ENCODE measurements around the gene IRF7. TPM values are rescaled to one million over a fixed set of nuclear protein-coding genes. Genes with fewer than 3 reads are reported as not detected.

The IRF7 gene
- total and polyA plus RNA-seq, 9 donors: 0.28 to 59.1 (median 17.1) TPM

- WGBS, 3 donors: 85 to 89% (median 87%) methylated on average over 12 to 18 of the region's 18 CpGs
- Histone ChIP-seq H3K4me1 (ENCODE audit: insufficient read depth) (peaks cover 8% of the 10 kb centered on the region), H3K9me3 (no peaks in the 10 kb centered on the region), H3K27me3 (no peaks in the 10 kb centered on the region), H3K4me3 (no peak overlapping the region), H3K36me3 (no peaks in the 10 kb centered on the region), H3K27ac (no peak overlapping the region)
- no peak for TF ChIP-seq POLR2A (IDR thresholded peaks at IDR 0.05)
- TF ChIP-seq CTCF (IDR thresholded peaks at IDR 0.05): no peak
- TF ChIP-seq EP300 (IDR thresholded peaks at IDR 0.05): no peak
- intact Hi-C loops (cut with DNase I): loop anchor here in 1 of 4 donors (5.0 kb wide), 1 partner anchor 1264 kb away; no protein-coding TSS in a partner anchor
- peak in 1 of 5 donors; percentile 24 for DNase-seq
Measured at GRCh38 chr11:563066-563811, 52.5 kb downstream of the IRF7 start.

MicroRNA genes within 50 kb of the gene (microRNA counts, 767-probe panel; counts per million panel counts)
- 530 counts per million, percentile 78 among the panel's probes with 10 or more counts for microRNA hsa-miR-210

Small RNAs within 50 kb of the gene (microRNA-seq; reads per million reads assigned to microRNA genes)
- 91.1 to 191 (median 105) reads per million in 3 donors for gene MIR210

Small RNAs within 50 kb of the gene (small RNA-seq; reads per million reads assigned to genes)
- gene MIR210: 4.3 reads per million, percentile 79 among the genes with 10 or more reads in this experiment

Other genes starting within 250 kb of the IRF7 start
- 10 to 100 TPM; 14.7 to 90.3 (median 52.5) TPM for gene B4GALNT4, start 246.5 kb downstream of the IRF7 start, total RNA-seq
- 10 to 100 TPM in 1 of 2 donors, 1 to 10 TPM in 1; 1.3 to 58.1 TPM for gene B4GALNT4, start 246.5 kb downstream of the IRF7 start, polyA plus RNA-seq
- gene PKP3, start 221.7 kb downstream of the IRF7 start, total RNA-seq: 10 to 100 TPM in 1 of 7 donors, 1 to 10 TPM in 4, under 1 TPM in 2; 0.30 to 56.8 (median 3.4) TPM
- under 1 TPM in 1 of 2 donors, not detected in 1; 0.21 TPM for gene PKP3, start 221.7 kb downstream of the IRF7 start, polyA plus RNA-seq
- 10 to 100 TPM; 15.0 to 52.6 (median 27.5) TPM for gene SIGIRR, start 201.0 kb downstream of the IRF7 start, total RNA-seq
- 10 to 100 TPM in 1 of 2 donors, 1 to 10 TPM in 1; 1.5 to 39.5 TPM for gene SIGIRR, start 201.0 kb downstream of the IRF7 start, polyA plus RNA-seq
- gene ANO9, start 173.9 kb downstream of the IRF7 start, total RNA-seq: 10 to 100 TPM in 1 of 7 donors, 1 to 10 TPM in 2, under 1 TPM in 4; 0.15 to 11.4 (median 0.82) TPM
- under 1 TPM; 0.12 to 0.31 TPM for gene ANO9, start 173.9 kb downstream of the IRF7 start, polyA plus RNA-seq
- 10 to 100 TPM; 34.4 to 56.5 (median 42.7) TPM for gene PTDSS2, start 165.7 kb downstream of the IRF7 start, total RNA-seq
- 10 to 100 TPM; 17.1 to 38.6 TPM for gene PTDSS2, start 165.7 kb downstream of the IRF7 start, polyA plus RNA-seq
- gene RNH1, start 108.7 kb downstream of the IRF7 start, total RNA-seq: 100 to 1,000 TPM; 105 to 233 (median 169) TPM
- gene RNH1, start 108.7 kb downstream of the IRF7 start, polyA plus RNA-seq: 100 to 1,000 TPM in 1 of 2 donors, 10 to 100 TPM in 1; 17.4 to 147 TPM
- 10 to 100 TPM; 21.3 to 49.6 (median 36.3) TPM for gene HRAS, start 80.4 kb downstream of the IRF7 start, total RNA-seq
- 10 to 100 TPM in 1 of 2 donors, 1 to 10 TPM in 1; 4.3 to 38.0 TPM for gene HRAS, start 80.4 kb downstream of the IRF7 start, polyA plus RNA-seq
- 1 to 10 TPM in 6 of 7 donors, under 1 TPM in 1; 0.60 to 6.2 (median 2.0) TPM for gene LRRC56, start 78.4 kb downstream of the IRF7 start, total RNA-seq
- 1 to 10 TPM in 1 of 2 donors, not detected in 1; 2.1 TPM for gene LRRC56, start 78.4 kb downstream of the IRF7 start, polyA plus RNA-seq
- gene LMNTD2, start 55.2 kb downstream of the IRF7 start, total RNA-seq: 1 to 10 TPM in 5 of 7 donors, under 1 TPM in 2; 0.70 to 7.6 (median 1.2) TPM
- gene LMNTD2, start 55.2 kb downstream of the IRF7 start, polyA plus RNA-seq: 1 to 10 TPM in 1 of 2 donors, not detected in 1; 1.1 TPM
- 100 to 1,000 TPM in 1 of 7 donors, 10 to 100 TPM in 2, 1 to 10 TPM in 4; 4.7 to 163 (median 9.5) TPM for gene RASSF7, start 55.0 kb downstream of the IRF7 start, total RNA-seq
- 1 to 10 TPM in 1 of 2 donors, not detected in 1; 7.4 TPM for gene RASSF7, start 55.0 kb downstream of the IRF7 start, polyA plus RNA-seq
- 10 to 100 TPM; 15.5 to 34.2 (median 31.0) TPM for gene PHRF1, start 39.5 kb downstream of the IRF7 start, total RNA-seq
- gene PHRF1, start 39.5 kb downstream of the IRF7 start, polyA plus RNA-seq: 10 to 100 TPM in 1 of 2 donors, 1 to 10 TPM in 1; 3.8 to 21.3 TPM
- gene CDHR5, start 9.0 kb upstream of the IRF7 start, total RNA-seq: 1 to 10 TPM in 1 of 7 donors, under 1 TPM in 2, not detected in 4; 0.20 to 2.3 (median 0.22) TPM
- under 1 TPM in 1 of 2 donors, not detected in 1; 0.07 TPM for gene CDHR5, start 9.0 kb upstream of the IRF7 start, polyA plus RNA-seq
- not detected for gene SCT, start 11.2 kb upstream of the IRF7 start, total RNA-seq
- under 1 TPM in 1 of 2 donors, not detected in 1; 0.68 TPM for gene SCT, start 11.2 kb upstream of the IRF7 start, polyA plus RNA-seq
- 1 to 10 TPM in 5 of 7 donors, under 1 TPM in 2; 0.57 to 3.3 (median 1.7) TPM for gene DRD4, start 21.3 kb upstream of the IRF7 start, total RNA-seq
- under 1 TPM in 1 of 2 donors, not detected in 1; 0.63 TPM for gene DRD4, start 21.3 kb upstream of the IRF7 start, polyA plus RNA-seq
- gene DEAF1, start 79.3 kb upstream of the IRF7 start, total RNA-seq: 10 to 100 TPM; 15.5 to 43.4 (median 34.1) TPM
- 10 to 100 TPM; 10.2 to 23.9 TPM for gene DEAF1, start 79.3 kb upstream of the IRF7 start, polyA plus RNA-seq
- 10 to 100 TPM; 15.4 to 38.0 (median 30.5) TPM for gene TMEM80, start 79.9 kb upstream of the IRF7 start, total RNA-seq
- gene TMEM80, start 79.9 kb upstream of the IRF7 start, polyA plus RNA-seq: 10 to 100 TPM; 28.9 to 37.6 TPM
- 10 to 100 TPM; 20.6 to 57.9 (median 34.2) TPM for gene EPS8L2, start 90.3 kb upstream of the IRF7 start, total RNA-seq
- gene EPS8L2, start 90.3 kb upstream of the IRF7 start, polyA plus RNA-seq: 10 to 100 TPM in 1 of 2 donors, 1 to 10 TPM in 1; 5.9 to 17.4 TPM
- 100 to 1,000 TPM in 6 of 7 donors, 10 to 100 TPM in 1; 75.0 to 134 (median 117) TPM for gene TALDO1, start 131.5 kb upstream of the IRF7 start, total RNA-seq
- gene TALDO1, start 131.5 kb upstream of the IRF7 start, polyA plus RNA-seq: 100 to 1,000 TPM in 1 of 2 donors, 10 to 100 TPM in 1; 76.8 to 103 TPM
- 10 to 100 TPM; 14.7 to 79.8 (median 59.9) TPM for gene GATD1, start 161.5 kb upstream of the IRF7 start, total RNA-seq
- gene GATD1, start 161.5 kb upstream of the IRF7 start, polyA plus RNA-seq: 10 to 100 TPM in 1 of 2 donors, 1 to 10 TPM in 1; 9.4 to 52.1 TPM
- under 1 TPM in 1 of 7 donors, not detected in 6; 0.15 TPM for gene CEND1, start 174.1 kb upstream of the IRF7 start, total RNA-seq
- under 1 TPM in 1 of 2 donors, not detected in 1; 0.07 TPM for gene CEND1, start 174.1 kb upstream of the IRF7 start, polyA plus RNA-seq
- gene SLC25A22, start 182.3 kb upstream of the IRF7 start, total RNA-seq: 10 to 100 TPM in 6 of 7 donors, 1 to 10 TPM in 1; 6.6 to 23.3 (median 16.7) TPM
- gene SLC25A22, start 182.3 kb upstream of the IRF7 start, polyA plus RNA-seq: 10 to 100 TPM in 1 of 2 donors, under 1 TPM in 1; 0.42 to 11.3 TPM
- gene PIDD1, start 189.3 kb upstream of the IRF7 start, total RNA-seq: 10 to 100 TPM; 10.1 to 18.1 (median 14.1) TPM
- gene PIDD1, start 189.3 kb upstream of the IRF7 start, polyA plus RNA-seq: 10 to 100 TPM in 1 of 2 donors, under 1 TPM in 1; 0.23 to 14.0 TPM
- 1,000 to 10,000 TPM in 5 of 7 donors, 100 to 1,000 TPM in 2; 901 to 4,238 (median 3,176) TPM for gene RPLP2, start 194.0 kb upstream of the IRF7 start, total RNA-seq
- gene RPLP2, start 194.0 kb upstream of the IRF7 start, polyA plus RNA-seq: 1,000 to 10,000 TPM in 1 of 2 donors, 100 to 1,000 TPM in 1; 237 to 2,243 TPM
- gene PNPLA2, start 203.0 kb upstream of the IRF7 start, total RNA-seq: 10 to 100 TPM; 33.0 to 98.2 (median 83.0) TPM
- gene PNPLA2, start 203.0 kb upstream of the IRF7 start, polyA plus RNA-seq: 10 to 100 TPM; 12.9 to 91.5 TPM
- gene CRACR2B, start 212.0 kb upstream of the IRF7 start, total RNA-seq: 1 to 10 TPM; 1.2 to 6.5 (median 3.9) TPM
- gene CRACR2B, start 212.0 kb upstream of the IRF7 start, polyA plus RNA-seq: 1 to 10 TPM in 1 of 2 donors, under 1 TPM in 1; 0.18 to 5.0 TPM
- 100 to 1,000 TPM in 6 of 7 donors, 10 to 100 TPM in 1; 32.9 to 243 (median 176) TPM for gene CD151, start 217.0 kb upstream of the IRF7 start, total RNA-seq
- gene CD151, start 217.0 kb upstream of the IRF7 start, polyA plus RNA-seq: 100 to 1,000 TPM in 1 of 2 donors, 10 to 100 TPM in 1; 46.3 to 168 TPM
- 10 to 100 TPM; 26.8 to 89.3 (median 62.7) TPM for gene POLR2L, start 226.6 kb upstream of the IRF7 start, total RNA-seq
- 10 to 100 TPM in 1 of 2 donors, 1 to 10 TPM in 1; 4.9 to 67.3 TPM for gene POLR2L, start 226.6 kb upstream of the IRF7 start, polyA plus RNA-seq
- 100 to 1,000 TPM in 1 of 7 donors, 10 to 100 TPM in 6; 66.6 to 109 (median 89.7) TPM for gene TSPAN4, start 226.9 kb upstream of the IRF7 start, total RNA-seq
- 100 to 1,000 TPM in 1 of 2 donors, 1 to 10 TPM in 1; 6.4 to 124 TPM for gene TSPAN4, start 226.9 kb upstream of the IRF7 start, polyA plus RNA-seq

All from ovary (tissue), 9 donors.